ENCODE data around the gene ARRDC5.

GRCh38 chr19:4859697-4860096 is 43.0 kb downstream of the ARRDC5 start:
- TF ChIP-seq, protein P1, sequence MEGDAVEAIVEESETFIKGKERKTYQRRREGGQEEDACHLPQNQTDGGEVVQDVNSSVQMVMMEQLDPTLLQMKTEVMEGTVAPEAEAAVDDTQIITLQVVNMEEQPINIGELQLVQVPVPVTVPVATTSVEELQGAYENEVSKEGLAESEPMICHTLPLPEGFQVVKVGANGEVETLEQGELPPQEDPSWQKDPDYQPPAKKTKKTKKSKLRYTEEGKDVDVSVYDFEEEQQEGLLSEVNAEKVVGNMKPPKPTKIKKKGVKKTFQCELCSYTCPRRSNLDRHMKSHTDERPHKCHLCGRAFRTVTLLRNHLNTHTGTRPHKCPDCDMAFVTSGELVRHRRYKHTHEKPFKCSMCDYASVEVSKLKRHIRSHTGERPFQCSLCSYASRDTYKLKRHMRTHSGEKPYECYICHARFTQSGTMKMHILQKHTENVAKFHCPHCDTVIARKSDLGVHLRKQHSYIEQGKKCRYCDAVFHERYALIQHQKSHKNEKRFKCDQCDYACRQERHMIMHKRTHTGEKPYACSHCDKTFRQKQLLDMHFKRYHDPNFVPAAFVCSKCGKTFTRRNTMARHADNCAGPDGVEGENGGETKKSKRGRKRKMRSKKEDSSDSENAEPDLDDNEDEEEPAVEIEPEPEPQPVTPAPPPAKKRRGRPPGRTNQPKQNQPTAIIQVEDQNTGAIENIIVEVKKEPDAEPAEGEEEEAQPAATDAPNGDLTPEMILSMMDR (IDR thresholded peaks at IDR 0.05) = no peak
- no peak for TF ChIP-seq POLR2A (IDR thresholded peaks at IDR 0.05)
